ENCODE measurements around the gene DUSP10.

The DUSP10 gene

DNA sequence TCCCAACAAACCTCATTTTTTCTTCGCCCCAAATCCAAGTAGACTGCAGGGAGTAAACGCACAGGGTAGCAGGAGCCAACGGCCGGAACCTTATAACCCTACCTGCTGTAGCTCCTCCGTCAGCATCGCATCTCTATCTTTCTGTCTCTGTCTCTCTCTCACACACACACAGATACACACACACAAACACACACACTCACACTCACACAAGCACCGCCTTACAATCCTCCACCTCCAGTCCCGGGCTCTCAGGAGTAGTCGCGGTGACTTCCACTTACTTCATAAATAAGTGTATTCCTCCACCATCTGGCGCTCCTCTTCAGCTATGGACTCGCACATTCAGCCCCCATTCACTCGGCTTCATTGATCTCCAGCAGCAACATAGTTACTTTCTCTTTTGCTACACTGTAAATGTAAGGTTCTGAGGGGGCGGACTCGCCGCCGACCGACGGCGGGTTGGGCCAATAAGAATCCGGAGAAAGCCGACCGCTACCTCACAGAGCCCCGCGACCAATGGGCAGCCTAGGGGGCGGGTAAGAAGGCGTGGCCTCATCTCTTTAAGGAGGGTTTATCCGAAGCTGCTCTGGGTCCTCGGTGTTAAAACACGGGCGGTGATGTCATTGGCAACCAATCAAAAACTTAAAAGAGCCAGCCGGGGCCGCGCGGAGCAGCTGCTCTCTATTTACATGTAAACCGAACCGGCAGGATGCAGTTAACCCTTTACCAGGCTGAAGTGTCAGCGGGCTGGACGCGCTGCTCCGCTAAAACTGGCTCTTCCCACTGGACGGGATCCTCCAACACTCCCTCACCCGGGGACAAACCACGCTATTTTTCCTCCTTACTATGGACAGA is at the start of gene DUSP10:
DUSP10 (minus strand) TSS at position 387 of the 852 bp plus-strand sequence. CDS start 2,345 bp downstream, outside the sequence.
- peaks cover 27% of the 10 kb centered on the region for H3K36me3 Mint-ChIP-seq (ENCODE audit: low read depth)
- no peaks in the 10 kb centered on the region for H3K9me3 Mint-ChIP-seq
- H3K4me1 Mint-ChIP-seq (ENCODE audit: low read depth): peaks cover 30% of the 10 kb centered on the region
- H3K27me3 Mint-ChIP-seq (ENCODE audit: low read depth): no peaks in the 10 kb centered on the region
- DNase-seq (ENCODE audit: low spot score): peak; percentile 99
- no peak within 1 kb of the TSS for H3K27ac Mint-ChIP-seq
- no peak within 1 kb of the TSS for H3K4me3 Mint-ChIP-seq

DNA sequence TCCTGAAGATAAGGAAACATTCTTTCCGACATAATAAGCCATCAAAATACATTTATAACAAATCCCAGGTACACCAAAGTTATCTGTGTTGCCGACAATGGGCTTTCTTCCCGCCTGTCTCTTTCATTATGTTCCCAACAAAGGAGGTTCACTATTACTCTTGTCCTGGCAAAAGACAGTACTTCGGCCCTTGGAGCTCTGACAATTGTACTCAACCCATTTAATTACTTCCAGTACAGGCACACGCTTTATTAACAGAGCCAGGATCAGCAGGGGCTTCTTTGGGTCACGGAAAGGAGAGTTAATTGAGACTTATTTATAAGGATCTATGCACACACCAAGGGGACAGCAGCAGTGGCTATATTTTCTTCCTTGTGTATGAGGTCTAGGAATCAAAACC is 46.6 kb upstream of the DUSP10 start:
- peaks cover 26% of the 10 kb centered on the region for H3K4me1 Mint-ChIP-seq (ENCODE audit: low read depth)
- H3K27ac Mint-ChIP-seq: no peak overlapping the region
- DNase-seq (ENCODE audit: low spot score): no peak
- no peaks in the 10 kb centered on the region for H3K36me3 Mint-ChIP-seq (ENCODE audit: low read depth)
- H3K27me3 Mint-ChIP-seq (ENCODE audit: low read depth): no peaks in the 10 kb centered on the region
- no peaks in the 10 kb centered on the region for H3K9me3 Mint-ChIP-seq
- H3K4me3 Mint-ChIP-seq: no peak overlapping the region

DNA sequence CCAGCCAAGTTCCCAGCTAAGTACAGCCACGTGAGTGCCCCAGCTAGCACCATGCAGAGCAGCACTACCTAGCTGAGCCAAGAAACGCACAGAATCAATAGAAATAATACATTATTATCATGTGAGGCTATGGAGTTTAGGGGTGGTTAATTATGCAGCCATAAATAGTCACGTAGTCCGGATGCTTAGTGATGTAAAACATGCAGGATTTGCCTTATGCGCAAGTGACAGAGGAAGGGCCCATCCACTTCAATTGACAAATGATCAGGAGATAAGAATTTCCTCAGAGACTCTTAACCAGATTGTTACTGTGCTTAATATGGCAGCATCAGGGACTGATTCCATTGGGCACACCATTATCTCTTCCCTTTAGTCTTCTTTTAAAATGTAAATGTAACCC is 44.8 kb upstream of the DUSP10 start:
- H3K4me3 Mint-ChIP-seq: no peak overlapping the region

DNA sequence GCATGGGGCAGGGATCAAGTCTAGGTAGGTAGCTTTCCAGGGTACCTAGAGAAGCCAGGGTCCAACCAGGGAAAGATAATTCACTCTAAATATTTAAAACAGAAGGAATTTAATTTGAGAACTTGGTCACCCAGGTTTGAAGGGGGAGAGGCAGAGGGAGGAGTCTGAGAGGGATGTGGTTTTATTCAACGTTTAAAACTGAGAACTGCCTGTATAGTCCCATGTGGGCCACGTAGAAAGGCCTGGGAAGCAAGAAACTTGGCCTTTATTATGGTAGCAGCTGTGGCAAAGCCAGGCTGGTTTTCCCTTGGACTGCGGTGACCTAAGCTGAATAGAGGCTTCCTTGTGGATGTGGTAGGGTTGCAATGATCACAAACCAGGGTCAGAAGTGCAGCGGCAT is 42.0 kb upstream of the DUSP10 start:
- no peaks in the 10 kb centered on the region for H3K9me3 Mint-ChIP-seq
- H3K27me3 Mint-ChIP-seq (ENCODE audit: low read depth): no peaks in the 10 kb centered on the region
- peaks cover 61% of the 10 kb centered on the region for H3K4me1 Mint-ChIP-seq (ENCODE audit: low read depth)
- DNase-seq (ENCODE audit: low spot score): no peak
- peak overlapping the region; percentile 73 for H3K27ac Mint-ChIP-seq
- peak overlapping the region; percentile 77 for H3K4me3 Mint-ChIP-seq
- H3K36me3 Mint-ChIP-seq (ENCODE audit: low read depth): no peaks in the 10 kb centered on the region

More for the DNA sequence above, 44.8 kb upstream of the DUSP10 start:
- no peaks in the 10 kb centered on the region for H3K36me3 Mint-ChIP-seq (ENCODE audit: low read depth)
- H3K27me3 Mint-ChIP-seq (ENCODE audit: low read depth): no peaks in the 10 kb centered on the region
- no peaks in the 10 kb centered on the region for H3K9me3 Mint-ChIP-seq
- no peak overlapping the region for H3K27ac Mint-ChIP-seq
- peaks cover 40% of the 10 kb centered on the region for H3K4me1 Mint-ChIP-seq (ENCODE audit: low read depth)
- DNase-seq (ENCODE audit: low spot score): no peak

DNA sequence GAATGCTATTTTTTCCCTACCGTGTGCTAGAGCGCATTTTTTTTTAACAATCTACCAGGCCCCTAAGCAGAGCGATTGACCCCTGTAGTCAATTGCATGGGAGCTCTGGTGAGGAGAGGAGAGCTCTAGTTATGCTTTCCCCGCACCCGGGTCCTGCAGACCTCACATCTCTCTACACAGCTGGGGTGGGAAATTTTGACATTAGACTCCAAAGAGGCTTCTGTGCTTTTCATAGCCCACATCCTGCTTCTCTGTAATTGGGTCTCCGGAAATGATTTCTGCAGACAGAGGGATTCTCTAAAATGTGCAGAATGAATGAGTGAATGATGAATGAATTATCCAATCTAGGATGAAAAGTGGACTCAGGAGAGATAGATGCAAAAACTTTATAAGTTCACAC is 41.5 kb upstream of the DUSP10 start:
- H3K4me1 Mint-ChIP-seq (ENCODE audit: low read depth): peaks cover 65% of the 10 kb centered on the region
- H3K4me3 Mint-ChIP-seq: peak overlapping the region; percentile 77
- H3K27me3 Mint-ChIP-seq (ENCODE audit: low read depth): no peaks in the 10 kb centered on the region
- no peaks in the 10 kb centered on the region for H3K9me3 Mint-ChIP-seq
- peak overlapping the region; percentile 73 for H3K27ac Mint-ChIP-seq
- no peak for DNase-seq (ENCODE audit: low spot score)
- H3K36me3 Mint-ChIP-seq (ENCODE audit: low read depth): no peaks in the 10 kb centered on the region

DNA sequence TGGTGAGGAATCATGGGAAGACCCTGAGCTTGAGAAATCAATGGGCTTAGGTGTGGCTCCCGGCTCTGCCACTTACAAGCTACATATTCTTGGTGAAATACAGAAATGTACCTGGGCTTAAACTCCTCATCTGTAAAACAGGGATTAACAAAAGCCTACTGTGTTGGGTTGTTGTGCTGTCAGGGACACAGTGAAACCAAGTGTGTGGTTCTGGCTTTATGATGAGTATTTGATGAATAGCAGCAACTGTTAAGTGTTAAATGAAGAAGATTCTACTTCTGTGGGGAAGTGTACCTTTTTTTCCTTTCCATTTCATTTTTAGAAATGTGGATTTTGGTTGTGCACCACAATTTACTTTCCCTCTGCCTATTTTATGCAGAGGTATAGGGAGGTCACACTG is 41.1 kb upstream of the DUSP10 start:
- H3K27ac Mint-ChIP-seq: peak overlapping the region; percentile 73
- H3K4me3 Mint-ChIP-seq: peak overlapping the region; percentile 77
- H3K27me3 Mint-ChIP-seq (ENCODE audit: low read depth): no peaks in the 10 kb centered on the region
- peaks cover 70% of the 10 kb centered on the region for H3K4me1 Mint-ChIP-seq (ENCODE audit: low read depth)
- H3K36me3 Mint-ChIP-seq (ENCODE audit: low read depth): no peaks in the 10 kb centered on the region
- no peaks in the 10 kb centered on the region for H3K9me3 Mint-ChIP-seq
- DNase-seq (ENCODE audit: low spot score): no peak

DNA sequence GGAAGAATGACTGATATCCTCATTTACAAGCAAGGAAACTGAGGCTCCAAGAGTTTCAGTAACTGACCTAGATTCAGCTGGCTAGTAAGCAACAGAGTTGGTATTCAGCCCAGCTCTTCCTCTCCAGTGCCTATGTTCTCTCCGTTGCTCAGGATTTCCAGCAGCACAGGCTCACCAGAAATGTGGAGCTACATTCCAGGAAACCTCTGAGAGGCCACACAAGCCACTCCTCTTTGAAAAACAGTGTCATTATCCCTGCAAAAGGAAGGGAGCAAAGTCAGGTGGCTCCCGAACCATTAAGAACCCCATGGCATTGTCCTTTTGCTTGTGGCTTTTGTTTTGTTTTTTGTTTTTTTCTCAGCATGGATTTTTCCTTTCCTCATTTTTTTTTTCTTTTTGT is 40.6 kb upstream of the DUSP10 start:
- Mint-ChIP-seq H3K9me3 (no peaks in the 10 kb centered on the region), H3K27ac (peak overlapping the region; percentile 73), H3K27me3 (ENCODE audit: low read depth) (no peaks in the 10 kb centered on the region), H3K4me3 (peak overlapping the region; percentile 77), H3K36me3 (ENCODE audit: low read depth) (no peaks in the 10 kb centered on the region), H3K4me1 (ENCODE audit: low read depth) (peaks cover 75% of the 10 kb centered on the region)
- DNase-seq (ENCODE audit: low spot score): no peak

DNA sequence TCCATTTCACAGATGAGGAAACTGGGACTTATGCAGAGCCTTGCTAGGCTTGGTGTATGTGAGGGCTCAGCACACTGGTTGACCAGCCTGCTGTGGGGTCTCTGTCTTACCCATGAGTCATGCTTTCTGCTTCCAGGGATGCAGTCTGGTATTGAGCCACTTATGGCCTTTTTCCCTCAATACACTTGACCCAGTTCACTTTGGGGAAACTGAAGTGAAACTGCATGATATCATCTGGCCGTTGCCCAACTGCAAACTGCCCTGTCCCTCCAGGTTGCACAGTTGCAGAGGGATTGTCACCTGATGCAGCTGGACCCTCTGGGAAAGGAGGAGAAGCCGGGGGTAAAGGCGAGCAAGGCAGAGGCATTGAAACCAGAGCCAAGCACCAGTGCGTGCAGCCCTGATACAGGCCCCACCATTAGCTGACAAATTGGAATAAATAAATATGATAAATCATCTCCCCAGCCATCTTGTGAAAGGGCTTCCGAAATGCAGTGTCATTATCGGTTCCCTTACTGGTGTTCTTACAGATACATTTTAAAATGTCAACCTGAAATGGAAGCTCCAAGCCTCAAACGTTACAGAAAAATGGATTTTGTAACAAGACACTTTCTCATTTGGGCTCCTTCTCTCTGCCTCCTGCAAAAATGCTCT is 39.3 kb upstream of the DUSP10 start:
- no peak overlapping the region for H3K27ac Mint-ChIP-seq
- no peaks in the 10 kb centered on the region for H3K9me3 Mint-ChIP-seq
- no peak overlapping the region for H3K4me3 Mint-ChIP-seq
- no peak for DNase-seq (ENCODE audit: low spot score)
- no peaks in the 10 kb centered on the region for H3K27me3 Mint-ChIP-seq (ENCODE audit: low read depth)
- peaks cover 86% of the 10 kb centered on the region for H3K4me1 Mint-ChIP-seq (ENCODE audit: low read depth)
- no peaks in the 10 kb centered on the region for H3K36me3 Mint-ChIP-seq (ENCODE audit: low read depth)

DNA sequence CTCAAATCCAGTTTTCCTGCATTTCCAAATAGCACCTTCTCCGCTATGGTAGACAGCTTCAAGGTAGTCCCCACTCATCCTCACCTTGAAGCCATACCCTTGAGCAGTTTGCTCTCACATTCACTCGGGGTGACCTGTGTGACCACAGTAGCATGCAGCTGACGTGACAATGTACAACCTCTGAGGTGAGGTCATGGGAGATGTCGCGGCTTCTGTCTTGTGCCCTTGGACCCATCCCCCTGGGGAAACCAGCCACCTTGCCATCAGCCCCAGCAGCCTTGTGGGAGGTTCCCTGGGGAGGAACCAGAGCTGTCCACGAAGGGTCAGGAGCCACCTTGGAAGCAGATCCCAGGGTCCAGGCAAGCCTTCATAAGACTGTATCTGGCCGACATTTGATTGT is 38.3 kb upstream of the DUSP10 start:
- Mint-ChIP-seq H3K9me3 (no peaks in the 10 kb centered on the region), H3K36me3 (ENCODE audit: low read depth) (no peaks in the 10 kb centered on the region), H3K4me3 (no peak overlapping the region), H3K4me1 (ENCODE audit: low read depth) (peaks cover 93% of the 10 kb centered on the region), H3K27ac (no peak overlapping the region), H3K27me3 (ENCODE audit: low read depth) (no peaks in the 10 kb centered on the region)
- DNase-seq (ENCODE audit: low spot score): no peak

DNA sequence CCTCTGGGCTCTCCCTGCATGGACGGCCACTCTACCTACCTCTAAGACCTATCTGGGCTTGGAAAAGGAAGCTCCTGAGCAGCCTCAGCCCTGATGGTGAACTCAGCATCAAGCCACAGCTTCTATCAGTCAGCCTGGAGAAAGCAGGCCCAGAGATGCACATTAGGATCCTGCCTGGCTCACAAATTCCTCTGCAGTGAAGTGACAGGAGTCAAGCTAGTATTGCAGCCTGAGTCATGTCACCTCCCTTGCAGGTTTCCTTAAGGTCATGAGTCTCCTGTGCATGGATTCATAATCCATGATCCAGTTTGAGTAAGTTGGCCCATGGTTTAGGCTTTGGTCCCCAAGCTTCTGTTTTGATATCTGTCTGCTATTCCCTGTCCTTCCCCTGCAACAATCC is 37.9 kb upstream of the DUSP10 start:
- DNase-seq (ENCODE audit: low spot score): no peak

DNA sequence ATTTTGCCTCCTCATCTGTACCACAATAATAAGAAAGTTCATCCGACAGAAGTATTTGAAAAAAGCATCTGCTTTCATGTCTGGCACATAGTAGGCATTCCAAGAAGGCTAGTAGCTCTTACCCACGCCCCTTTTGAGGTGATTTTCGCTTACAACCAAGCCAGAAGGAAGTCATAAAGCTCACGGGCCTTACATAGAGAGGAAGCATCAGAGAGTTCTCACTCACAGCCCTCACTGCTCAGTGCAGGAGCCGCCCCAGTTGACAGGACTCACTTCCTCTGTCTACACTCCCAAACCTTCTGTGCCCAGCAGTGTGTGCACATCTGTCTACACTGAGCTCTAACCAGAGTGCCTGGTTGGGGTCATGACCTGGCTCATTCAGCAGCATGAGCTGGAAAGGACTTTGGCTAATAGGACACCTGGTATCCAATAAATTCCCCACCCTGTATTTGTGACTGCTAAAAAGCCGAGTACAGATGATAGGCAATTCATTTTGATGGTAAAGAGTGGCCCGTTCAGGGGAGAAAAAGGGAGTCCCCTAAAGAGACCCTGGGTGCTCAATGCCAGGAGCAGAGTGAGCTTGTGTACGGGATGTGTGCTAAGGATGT is 36.8 kb upstream of the DUSP10 start:
- no peaks in the 10 kb centered on the region for H3K36me3 Mint-ChIP-seq (ENCODE audit: low read depth)
- H3K4me3 Mint-ChIP-seq: peak overlapping the region; percentile 69
- peak overlapping the region; percentile 87 for H3K27ac Mint-ChIP-seq
- DNase-seq (ENCODE audit: low spot score): no peak
- H3K9me3 Mint-ChIP-seq: no peaks in the 10 kb centered on the region
- H3K27me3 Mint-ChIP-seq (ENCODE audit: low read depth): no peaks in the 10 kb centered on the region
- peaks cover 83% of the 10 kb centered on the region for H3K4me1 Mint-ChIP-seq (ENCODE audit: low read depth)

More for the DNA sequence above, 37.9 kb upstream of the DUSP10 start:
- Mint-ChIP-seq H3K4me3 (no peak overlapping the region), H3K4me1 (ENCODE audit: low read depth) (peaks cover 91% of the 10 kb centered on the region), H3K9me3 (no peaks in the 10 kb centered on the region), H3K27ac (peak overlapping the region; percentile 87), H3K36me3 (ENCODE audit: low read depth) (no peaks in the 10 kb centered on the region), H3K27me3 (ENCODE audit: low read depth) (no peaks in the 10 kb centered on the region)

DNA sequence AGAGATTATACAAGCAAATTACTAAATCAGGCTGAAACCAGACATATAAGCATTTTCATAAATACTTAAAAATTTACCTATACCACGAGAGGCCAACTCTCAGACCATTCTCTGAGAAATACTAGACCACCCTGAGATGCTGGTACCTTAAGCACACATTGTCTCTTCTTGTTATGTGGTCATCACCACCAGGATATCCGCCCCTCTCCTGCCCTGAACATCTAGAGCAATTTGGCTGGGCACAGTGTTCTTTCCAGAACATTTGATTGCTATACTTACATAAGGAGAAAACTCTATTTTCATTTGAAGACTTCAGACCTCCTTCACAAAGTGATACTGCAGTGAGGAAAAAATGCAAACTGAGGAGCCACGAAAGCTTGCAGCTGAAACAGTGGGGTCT is 36.2 kb upstream of the DUSP10 start:
- H3K9me3 Mint-ChIP-seq: no peaks in the 10 kb centered on the region
- DNase-seq (ENCODE audit: low spot score): no peak
- peak overlapping the region; percentile 87 for H3K27ac Mint-ChIP-seq
- no peaks in the 10 kb centered on the region for H3K27me3 Mint-ChIP-seq (ENCODE audit: low read depth)
- peaks cover 78% of the 10 kb centered on the region for H3K4me1 Mint-ChIP-seq (ENCODE audit: low read depth)
- peak overlapping the region; percentile 69 for H3K4me3 Mint-ChIP-seq
- no peaks in the 10 kb centered on the region for H3K36me3 Mint-ChIP-seq (ENCODE audit: low read depth)

DNA sequence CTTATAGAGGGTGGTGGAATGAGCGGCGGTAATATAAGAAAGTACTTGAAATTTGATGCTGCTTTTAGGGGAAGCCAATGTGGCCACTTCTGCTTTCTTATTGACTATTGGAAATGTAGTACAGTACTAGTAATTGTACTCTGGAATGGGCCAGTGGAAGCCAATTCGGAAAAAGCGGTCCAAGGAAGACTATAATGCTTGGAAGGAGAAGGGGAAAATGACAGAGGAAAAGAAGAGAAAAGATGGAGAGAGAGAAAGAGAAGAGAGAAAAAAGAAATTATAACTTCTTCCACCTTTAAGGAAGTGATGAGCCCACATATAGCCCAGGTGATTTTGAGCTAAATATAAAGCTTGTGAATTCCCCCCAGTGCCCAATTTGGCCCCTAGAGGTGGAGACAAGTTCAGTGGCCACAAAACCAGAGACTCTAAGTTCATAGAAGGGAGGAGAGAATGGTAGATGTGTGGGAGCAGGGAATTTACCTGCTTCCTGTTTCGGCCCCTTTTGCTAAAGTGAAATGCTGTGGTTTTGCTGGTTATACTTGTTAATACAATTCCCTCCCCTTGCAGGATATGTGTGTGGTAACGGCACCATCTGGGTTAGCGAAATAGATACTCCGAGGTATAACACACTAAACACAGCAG is 35.7 kb upstream of the DUSP10 start:
- Mint-ChIP-seq H3K9me3 (no peaks in the 10 kb centered on the region), H3K4me1 (ENCODE audit: low read depth) (peaks cover 72% of the 10 kb centered on the region), H3K27me3 (ENCODE audit: low read depth) (no peaks in the 10 kb centered on the region), H3K36me3 (ENCODE audit: low read depth) (no peaks in the 10 kb centered on the region), H3K27ac (peak overlapping the region; percentile 87), H3K4me3 (peak overlapping the region; percentile 69)
- DNase-seq (ENCODE audit: low spot score): peak; percentile 76

Measured in T-helper 2 cell treated with Interferon-gamma antibody and Interleukin-4, amounts not matched to agents 5 μg/mL and 100 μg/mL, for 36 hours (primary cell).